Tibial artery (tissue), 4 donors: ENCODE data around the gene GALNT10.

Experiments
- DNase-seq, 2 donors: peaks; one replicate each; pipeline ENCODE4 v3.0.0-alpha.2; 2019
- H3K27ac ChIP-seq, 2 donors: fragments of 200-600 bp; sonication (generic) in 1 of 2; 1 replicate in 1 of 2; 2 replicates in 1 of 2; pipeline ENCODE4 v1.5.1; 2018 to 2019; ENCODE audit warnings: mild to moderate bottlenecking in 1 of 2
- H3K27me3 ChIP-seq, 2 donors: fragments of 200-600 bp; sonication (generic) in 1 of 2; one replicate each; pipeline versions ENCODE4 v1.5.1 to v1.6.0; 2016 to 2019
- H3K36me3 ChIP-seq, 3 donors: fragments of 200-600 bp; sonication (generic) in 2 of 3; one replicate each; pipeline ENCODE4 v1.5.1; 2016 to 2019; ENCODE audit warnings: mild to moderate bottlenecking in 2 of 3
- H3K4me1 ChIP-seq, 4 donors: fragments of 200-600 bp; sonication (generic) in 2 of 4; 1 replicate in 3 of 4; 2 replicates in 1 of 4; pipeline ENCODE4 v1.5.1; 2016 to 2019
- H3K4me3 ChIP-seq, 2 donors: fragments of 200-600 bp; sonication (generic) in 1 of 2; 1 replicate in 1 of 2; 2 replicates in 1 of 2; pipeline ENCODE4 v1.5.1; 2018 to 2019; ENCODE audit warnings: mild to moderate bottlenecking in 2 of 2
- H3K9me3 ChIP-seq, 3 donors: fragments of 200-600 bp; sonication (generic) in 1 of 3; one replicate each; pipeline ENCODE4 v1.5.1; 2016 to 2019
- intact Hi-C: fragments of 100-400 bp; cut with DNase I; formaldehyde crosslinking; loops from one replicate; pipeline ENCODE4 v1.15.0; 2023; ENCODE audit warnings: low total_unique reads
- TF ChIP-seq, protein P1 (sequence below), 2 experiments: fragments of 200-600 bp in 1 of 2; fragments of 450-650 bp in 1 of 2; IDR thresholded peaks; one replicate each; pipeline ENCODE4 v1.5.1; 2017 to 2019; ENCODE audit warnings: antibody characterized with exemption in 2 of 2, mild to moderate bottlenecking in 1 of 2, moderate library complexity in 1 of 2

Gene GALNT10

DNA sequence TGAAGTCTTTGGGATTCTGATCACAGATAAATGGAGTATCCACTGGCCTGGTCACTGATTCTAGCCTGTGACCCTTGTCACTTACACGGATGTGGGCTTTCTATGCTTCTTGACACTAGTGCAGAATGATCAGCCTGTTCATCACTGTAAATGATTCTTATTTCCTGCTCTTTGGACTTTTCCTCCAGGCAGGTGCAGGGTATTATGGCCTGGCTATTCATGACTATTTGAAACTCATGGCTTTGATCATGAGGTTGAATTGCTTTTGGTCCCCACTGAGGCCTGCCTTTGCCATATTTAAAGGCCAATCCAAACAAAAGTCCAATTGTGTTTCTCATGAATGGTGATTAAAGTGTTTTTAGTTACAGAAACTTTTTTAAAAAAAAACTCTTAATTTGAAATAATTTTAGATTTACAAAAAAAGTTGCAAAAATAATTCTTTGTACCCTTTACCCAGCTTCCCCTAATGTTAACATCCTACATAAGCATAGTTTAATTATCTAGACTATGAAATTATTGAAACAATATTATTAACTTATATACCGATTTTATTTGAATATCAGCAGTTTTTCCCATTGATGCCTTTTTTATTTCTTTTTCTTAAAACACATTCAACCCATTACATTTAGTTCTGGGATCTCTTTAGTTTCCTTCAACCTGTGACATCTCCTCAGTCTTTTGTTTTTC lies 68.1 kb downstream of the GALNT10 start:
- Histone ChIP-seq H3K4me1 (no peaks in the 10 kb centered on the region), H3K27me3 (no peaks in the 10 kb centered on the region), H3K27ac (no peak overlapping the region), H3K9me3 (no peaks in the 10 kb centered on the region), H3K4me3 (no peak overlapping the region), H3K36me3 (no peaks in the 10 kb centered on the region)
- intact Hi-C loops: no loop called here
- no peak for DNase-seq
- TF ChIP-seq, protein P1, sequence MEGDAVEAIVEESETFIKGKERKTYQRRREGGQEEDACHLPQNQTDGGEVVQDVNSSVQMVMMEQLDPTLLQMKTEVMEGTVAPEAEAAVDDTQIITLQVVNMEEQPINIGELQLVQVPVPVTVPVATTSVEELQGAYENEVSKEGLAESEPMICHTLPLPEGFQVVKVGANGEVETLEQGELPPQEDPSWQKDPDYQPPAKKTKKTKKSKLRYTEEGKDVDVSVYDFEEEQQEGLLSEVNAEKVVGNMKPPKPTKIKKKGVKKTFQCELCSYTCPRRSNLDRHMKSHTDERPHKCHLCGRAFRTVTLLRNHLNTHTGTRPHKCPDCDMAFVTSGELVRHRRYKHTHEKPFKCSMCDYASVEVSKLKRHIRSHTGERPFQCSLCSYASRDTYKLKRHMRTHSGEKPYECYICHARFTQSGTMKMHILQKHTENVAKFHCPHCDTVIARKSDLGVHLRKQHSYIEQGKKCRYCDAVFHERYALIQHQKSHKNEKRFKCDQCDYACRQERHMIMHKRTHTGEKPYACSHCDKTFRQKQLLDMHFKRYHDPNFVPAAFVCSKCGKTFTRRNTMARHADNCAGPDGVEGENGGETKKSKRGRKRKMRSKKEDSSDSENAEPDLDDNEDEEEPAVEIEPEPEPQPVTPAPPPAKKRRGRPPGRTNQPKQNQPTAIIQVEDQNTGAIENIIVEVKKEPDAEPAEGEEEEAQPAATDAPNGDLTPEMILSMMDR (IDR thresholded peaks at IDR 0.05): no peak

- intact Hi-C loops: no loop called here
- H3K27ac ChIP-seq: no peak overlapping the region
- TF ChIP-seq, protein P1 (IDR thresholded peaks at IDR 0.05): no peak
- DNase-seq: no peak
- H3K9me3 ChIP-seq: no peaks in the 10 kb centered on the region
- H3K4me3 ChIP-seq: no peak overlapping the region
- H3K27me3 ChIP-seq: no peaks in the 10 kb centered on the region
- H3K36me3 ChIP-seq: no peaks in the 10 kb centered on the region
- H3K4me1 ChIP-seq: no peaks in the 10 kb centered on the region
Measured at GRCh38 chr5:154260224-154260927, 69.8 kb downstream of the GALNT10 start.

GRCh38 chr5:154262342-154262741 lies 71.8 kb downstream of the GALNT10 start:
- Histone ChIP-seq H3K9me3 (no peaks in the 10 kb centered on the region), H3K36me3 (no peaks in the 10 kb centered on the region), H3K4me3 (no peak overlapping the region), H3K27me3 (no peaks in the 10 kb centered on the region), H3K4me1 (peaks cover 0 to 5% (median 0%) of the 10 kb centered on the region in 4 donors), H3K27ac (no peak overlapping the region)
- intact Hi-C loops: no loop called here
- DNase-seq: no peak
- TF ChIP-seq, protein P1 (IDR thresholded peaks at IDR 0.05): no peak

DNA sequence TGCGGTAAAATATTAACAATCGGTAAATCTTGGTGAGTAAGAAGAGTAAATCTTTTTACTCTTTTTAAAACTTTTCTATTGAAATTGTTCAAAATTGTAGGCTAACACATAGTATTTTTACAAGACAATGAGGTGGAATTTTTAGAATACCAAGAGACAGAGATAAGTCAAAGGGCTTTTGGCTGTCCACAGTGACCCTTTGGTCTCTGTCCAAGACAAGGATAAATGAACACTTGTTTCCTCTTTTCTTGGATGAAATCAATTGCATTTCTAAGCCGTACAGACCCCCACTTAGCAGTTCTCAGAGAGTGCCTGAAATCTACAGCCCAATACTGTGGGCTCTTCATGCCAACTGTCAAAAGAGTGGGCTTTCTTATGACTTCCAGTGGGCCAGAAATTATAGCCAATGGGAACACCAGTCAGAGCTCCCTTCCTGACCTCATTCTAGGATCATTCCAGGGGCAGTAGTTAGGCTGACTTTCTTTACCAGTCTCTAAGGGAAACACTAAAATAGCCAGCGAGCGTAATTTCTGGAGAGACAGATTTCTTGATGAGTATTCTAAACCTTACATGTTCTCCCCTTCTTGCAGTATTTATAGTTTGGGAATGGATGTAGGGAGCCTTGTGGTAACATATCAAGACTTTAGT lies 74.1 kb downstream of the GALNT10 start:
- Histone ChIP-seq H3K27me3 (no peaks in the 10 kb centered on the region), H3K9me3 (no peaks in the 10 kb centered on the region), H3K36me3 (no peaks in the 10 kb centered on the region), H3K27ac (no peak overlapping the region), H3K4me1 (peaks cover 0 to 12% (median 0%) of the 10 kb centered on the region in 4 donors), H3K4me3 (no peak overlapping the region)
- no peak for DNase-seq
- intact Hi-C loops: no loop called here
- TF ChIP-seq, protein P1 (IDR thresholded peaks at IDR 0.05): no peak

DNA sequence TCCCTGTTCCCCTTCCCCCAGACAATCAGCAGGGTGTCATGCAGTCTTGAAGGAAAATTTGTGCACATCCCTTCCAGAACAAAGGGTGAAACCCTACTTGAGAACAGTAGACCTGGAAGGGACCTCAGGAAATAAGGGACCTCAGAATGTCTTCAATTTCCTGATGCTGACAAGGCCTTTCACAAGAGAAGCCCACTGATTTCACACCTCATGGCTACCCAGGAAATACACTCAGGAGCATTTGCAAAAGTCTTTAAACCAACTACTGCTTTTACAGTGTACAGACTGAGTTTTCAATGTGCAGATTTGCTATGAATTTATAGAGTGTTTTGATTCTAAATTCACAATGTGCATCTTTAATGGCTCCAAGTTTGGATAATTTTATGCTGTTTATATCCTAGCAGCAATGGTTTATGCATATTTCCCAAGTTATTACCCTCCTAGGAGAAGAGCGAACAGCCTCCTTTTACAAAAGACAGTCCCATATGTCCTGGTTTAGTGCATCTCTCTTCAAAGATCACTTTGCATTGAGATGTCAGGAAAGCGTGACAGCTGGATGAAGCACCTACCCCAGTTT lies 74.8 kb downstream of the GALNT10 start:
- TF ChIP-seq, protein P1 (IDR thresholded peaks at IDR 0.05): no peak
- no peak overlapping the region for H3K4me3 ChIP-seq
- DNase-seq: no peak
- H3K4me1 ChIP-seq: peaks cover 0 to 12% (median 0%) of the 10 kb centered on the region in 4 donors
- no peaks in the 10 kb centered on the region for H3K9me3 ChIP-seq
- no peak overlapping the region for H3K27ac ChIP-seq
- no peaks in the 10 kb centered on the region for H3K36me3 ChIP-seq
- intact Hi-C loops: no loop called here
- no peaks in the 10 kb centered on the region for H3K27me3 ChIP-seq
